ENCODE results near the gene AMER3. TPM values are rescaled to one million over a fixed set of nuclear protein-coding genes. Genes with fewer than 3 reads are reported as not detected.

AMER3 gene
- total and polyA plus RNA-seq, 2 of the 8 experiments (the other 6 are each of a cell fraction or from before 2014, with no cell fraction given) = 0.15 to 0.19 TPM

DNA sequence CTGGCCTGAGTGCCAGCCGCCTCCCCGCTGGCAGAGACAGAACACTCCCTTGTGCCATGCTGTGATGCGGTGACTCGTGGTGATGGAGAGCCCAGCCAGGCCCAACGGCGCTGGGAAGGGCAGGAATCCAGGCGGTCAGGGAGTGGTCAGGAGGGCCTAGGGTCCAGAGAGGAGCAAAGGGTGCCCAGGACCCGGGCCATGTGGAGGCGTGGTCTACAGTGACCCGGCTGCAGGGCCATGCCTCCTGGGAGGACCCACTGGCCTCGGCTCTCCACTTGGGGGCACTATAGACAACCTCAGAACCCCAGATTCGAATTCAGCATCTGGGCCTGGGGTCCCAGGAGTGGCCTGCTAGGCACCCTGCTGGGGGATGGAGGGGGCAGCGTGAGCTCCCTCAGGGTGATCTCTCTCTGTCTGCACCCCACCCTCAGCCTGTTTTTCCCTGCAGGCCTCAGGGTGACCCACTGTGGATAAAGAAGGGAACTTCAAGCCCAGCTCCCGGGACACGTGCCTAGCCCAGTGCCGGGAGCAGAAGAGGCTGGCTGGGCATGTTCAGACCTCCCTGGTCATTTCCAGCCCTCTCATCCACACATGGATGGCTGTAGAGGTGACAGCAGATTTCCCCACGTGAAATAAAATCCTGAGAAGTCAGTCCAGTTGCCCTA lies 13.0 kb downstream of the AMER3 start:
- ChIA-PET POLR2A (ENCODE audit: partially characterized antibody) (no interaction called here), CTCF (ENCODE audit: partially characterized antibody) (interaction anchor here (0.8 to 2.8 kb wide), 9 partner anchors 8 to 152 kb away, joined by 3 to 6 read pairs (median 3); partner anchors contain the start of gene AMER3)
- H4K5ac ChIP-seq (ENCODE audit: insufficient read length, low read depth, low read length) = no peak overlapping the region
- no peak overlapping the region for H2AFZ ChIP-seq (ENCODE audit: low read length)
- no peak for DNase-seq (ENCODE audit: low read depth in 1 of 2, low spot score in 2 of 2)
- H4K8ac ChIP-seq (ENCODE audit: extremely low read depth, insufficient read depth, low read length) = peak overlapping the region; percentile 46; the same call in 1 of the 2 replicates
- H3K27me3 ChIP-seq (replicated peaks in 1 of 4; ENCODE audit: control insufficient read depth in 3 of 4, extremely low read depth in 1 of 4, insufficient read depth in 3 of 4, low read length in 3 of 4) = no peaks in the 10 kb centered on the region
- no peak overlapping the region for H3K4me2 ChIP-seq (ENCODE audit: insufficient read depth in 1 of 2, low read depth in 2 of 2, low read length in 2 of 2)
- peak overlapping the region; percentile 37 for H4K91ac ChIP-seq (replicated peaks; ENCODE audit: insufficient read length, low read length)
- no peaks in the 10 kb centered on the region for H3K4me1 ChIP-seq (replicated peaks in 1 of 4; ENCODE audit: control insufficient read depth in 3 of 4, insufficient read depth in 4 of 4, low read length in 3 of 4)
- no peak overlapping the region for H2BK120ac ChIP-seq (replicated peaks; ENCODE audit: low read depth, low read length)
- no peak overlapping the region for H2BK15ac ChIP-seq (ENCODE audit: low read length)
- WGBS, 2 experiments (ENCODE audit: extremely low coverage in 1 of 2, insufficient coverage in 1 of 2, insufficient read length in 1 of 2, insufficient replicate concordance in 2 of 2, low coverage in 1 of 2, low lambda C conversion rate in 2 of 2, missing lambda C conversion rate in 1 of 2) = 85% methylated on average over 13 of the region's 17 CpGs; no CpG with 5 or more reads in 1 of the 2 experiments
- no peaks in the 10 kb centered on the region for H3K79me2 ChIP-seq (ENCODE audit: control insufficient read depth in 1 of 2, insufficient read depth in 2 of 2, low read length in 2 of 2)
- no peaks in the 10 kb centered on the region for H3K23me2 ChIP-seq (ENCODE audit: low read depth, low read length)
- no peak for FAIRE-seq
- TF ChIP-seq RBBP5 (IDR thresholded peaks at IDR 0.05; ENCODE audit: borderline replicate concordance, low read depth, low read length) (no peak), NANOG (IDR thresholded peaks at IDR 0.05; ENCODE audit: insufficient read depth, low read depth, low read length, poor library complexity, severe bottlenecking) (no peak), RAD21 (IDR thresholded peaks at IDR 0.05 in 1 of 2, conservative IDR thresholded peaks at IDR 0.05 in 1 of 2; ENCODE audit: low read depth in 2 of 2, low read length in 2 of 2) (peak; percentile 34 to 45), KDM1A (IDR thresholded peaks at IDR 0.05; ENCODE audit: borderline replicate concordance, low read length) (peak; percentile 67; the same call in 1 of the 2 replicates)
- TF ChIP-seq, protein P1, sequence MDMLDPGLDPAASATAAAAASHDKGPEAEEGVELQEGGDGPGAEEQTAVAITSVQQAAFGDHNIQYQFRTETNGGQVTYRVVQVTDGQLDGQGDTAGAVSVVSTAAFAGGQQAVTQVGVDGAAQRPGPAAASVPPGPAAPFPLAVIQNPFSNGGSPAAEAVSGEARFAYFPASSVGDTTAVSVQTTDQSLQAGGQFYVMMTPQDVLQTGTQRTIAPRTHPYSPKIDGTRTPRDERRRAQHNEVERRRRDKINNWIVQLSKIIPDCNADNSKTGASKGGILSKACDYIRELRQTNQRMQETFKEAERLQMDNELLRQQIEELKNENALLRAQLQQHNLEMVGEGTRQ (IDR thresholded peaks at IDR 0.05; ENCODE audit: low read length) = no peak
- TF ChIP-seq, protein P2, sequence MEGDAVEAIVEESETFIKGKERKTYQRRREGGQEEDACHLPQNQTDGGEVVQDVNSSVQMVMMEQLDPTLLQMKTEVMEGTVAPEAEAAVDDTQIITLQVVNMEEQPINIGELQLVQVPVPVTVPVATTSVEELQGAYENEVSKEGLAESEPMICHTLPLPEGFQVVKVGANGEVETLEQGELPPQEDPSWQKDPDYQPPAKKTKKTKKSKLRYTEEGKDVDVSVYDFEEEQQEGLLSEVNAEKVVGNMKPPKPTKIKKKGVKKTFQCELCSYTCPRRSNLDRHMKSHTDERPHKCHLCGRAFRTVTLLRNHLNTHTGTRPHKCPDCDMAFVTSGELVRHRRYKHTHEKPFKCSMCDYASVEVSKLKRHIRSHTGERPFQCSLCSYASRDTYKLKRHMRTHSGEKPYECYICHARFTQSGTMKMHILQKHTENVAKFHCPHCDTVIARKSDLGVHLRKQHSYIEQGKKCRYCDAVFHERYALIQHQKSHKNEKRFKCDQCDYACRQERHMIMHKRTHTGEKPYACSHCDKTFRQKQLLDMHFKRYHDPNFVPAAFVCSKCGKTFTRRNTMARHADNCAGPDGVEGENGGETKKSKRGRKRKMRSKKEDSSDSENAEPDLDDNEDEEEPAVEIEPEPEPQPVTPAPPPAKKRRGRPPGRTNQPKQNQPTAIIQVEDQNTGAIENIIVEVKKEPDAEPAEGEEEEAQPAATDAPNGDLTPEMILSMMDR (IDR thresholded peaks at IDR 0.05; ENCODE audit: control extremely low read depth in 1 of 3, insufficient read depth in 1 of 3, low read depth in 1 of 3, low read length in 3 of 3) = peak; percentile 46 to 56 (median 50)
- H2BK20ac ChIP-seq (ENCODE audit: low read length) = no peak overlapping the region
- H3K27ac ChIP-seq (ENCODE audit: low read depth, low read length) = no peak overlapping the region
- no peak overlapping the region for H3K23ac ChIP-seq (ENCODE audit: insufficient read length)
- no peak overlapping the region for H2BK5ac ChIP-seq (ENCODE audit: low read depth, low read length)
- H3K4me3 ChIP-seq (ENCODE audit: extremely low read depth in 1 of 4, insufficient read depth in 2 of 4, low read depth in 3 of 4, low read length in 4 of 4) = no peak overlapping the region
- no peak overlapping the region for H3K18ac ChIP-seq (ENCODE audit: extremely low read depth, low read length)
- H3K79me1 ChIP-seq (ENCODE audit: low read depth, low read length) = no peaks in the 10 kb centered on the region
- H3K9me3 ChIP-seq (ENCODE audit: insufficient read depth in 2 of 2, low read depth in 1 of 2, low read length in 1 of 2) = no peaks in the 10 kb centered on the region; a peak in 1 of 4 replicates
- H3K56ac ChIP-seq (replicated peaks; ENCODE audit: insufficient read length, low read depth, low read length) = no peak overlapping the region
- H3K14ac ChIP-seq (ENCODE audit: insufficient read length) = no peak overlapping the region
- H3K36me3 ChIP-seq (ENCODE audit: control insufficient read depth in 2 of 4, insufficient read depth in 4 of 4, low read length in 3 of 4) = no peaks in the 10 kb centered on the region
- no peak overlapping the region for H2BK12ac ChIP-seq (ENCODE audit: low read depth, low read length)
- no peak overlapping the region for H2AK5ac ChIP-seq (ENCODE audit: low read depth, low read length)
- no peak overlapping the region for H3K4ac ChIP-seq (replicated peaks; ENCODE audit: insufficient read length, low read depth, low read length)
- H3K9ac ChIP-seq (replicated peaks in 1 of 4; ENCODE audit: extremely low read depth in 1 of 4, low read depth in 3 of 4, low read length in 3 of 4) = no peak overlapping the region
- no peaks in the 10 kb centered on the region for H4K20me1 ChIP-seq (replicated peaks in 1 of 2; ENCODE audit: control insufficient read depth in 1 of 2, insufficient read depth in 2 of 2, low read length in 2 of 2)

Data from H1 (cell line).